Smooth muscle cell (in vitro differentiated cells): Measurements from ENCODE around the gene SPRED2. TPM values are rescaled to one million over a fixed set of nuclear protein-coding genes. Genes with fewer than 3 reads are reported as not detected.
A peak's percentile ranks its signal among the peaks of the same experiment; 100 is the strongest.

Source experiments
- DNase-seq: peaks from one replicate; lab custom pipeline; 2025; ENCODE audit not compliant: unreplicated experiment; lab: John Stamatoyannopoulos, UW
- H2AFZ ChIP-seq: fragments of 200-600 bp; sonication (generic); 2 replicates; pipeline ENCODE4 v1.6.0; 2016; ENCODE audit warnings: antibody characterized with exemption, low read depth, mild to moderate bottlenecking
- H3F3A ChIP-seq: fragments of 200-600 bp; sonication (generic); 2 replicates; pipeline ENCODE4 v1.6.0; 2017; ENCODE audit warnings: antibody characterized with exemption, low read depth
- H3K27ac ChIP-seq: fragments of 200-600 bp; sonication (generic); 2 replicates; pipeline ENCODE4 v1.5.1; 2016; ENCODE audit warnings: low read depth, mild to moderate bottlenecking
- H3K27me3 ChIP-seq: fragments of 200-600 bp; sonication (generic); 2 replicates; pipeline ENCODE4 v1.6.1; 2016; ENCODE audit warnings: low read depth, mild to moderate bottlenecking
- H3K36me3 ChIP-seq: fragments of 200-600 bp; sonication (generic); 2 replicates; pipeline ENCODE4 v1.5.1; 2016; ENCODE audit warnings: low read depth
- H3K4me1 ChIP-seq: fragments of 200-600 bp; sonication (generic); 2 replicates; pipeline ENCODE4 v1.5.1; 2016; ENCODE audit warnings: low read depth
- H3K4me2 ChIP-seq: fragments of 200-600 bp; sonication (generic); 2 replicates; pipeline ENCODE4 v1.6.0; 2016; ENCODE audit warnings: mild to moderate bottlenecking
- H3K4me3 ChIP-seq: fragments of 200-600 bp; sonication (generic); 2 replicates; pipeline ENCODE4 v1.5.1; 2016; ENCODE audit warnings: mild to moderate bottlenecking
- H3K79me2 ChIP-seq: fragments of 200-600 bp; sonication (generic); 2 replicates; pipeline ENCODE4 v1.6.0; 2016; ENCODE audit warnings: low read depth, mild to moderate bottlenecking
- H3K9ac ChIP-seq: fragments of 200-600 bp; sonication (generic); 2 replicates; pipeline ENCODE4 v1.6.0; 2016; ENCODE audit warnings: low read depth
- H3K9me3 ChIP-seq: fragments of 200-600 bp; sonication (generic); replicated peaks from 2 replicates; pipeline ENCODE4 v1.5.1; 2016; ENCODE audit warnings: low read depth
- H4K20me1 ChIP-seq: fragments of 200-600 bp; sonication (generic); 2 replicates; pipeline ENCODE4 v1.6.0; 2016; ENCODE audit warnings: low read depth
- CTCF ChIP-seq: fragments of 200-600 bp; sonication (generic); IDR thresholded peaks from 2 replicates; pipeline ENCODE4 v1.5.1; 2017; ENCODE audit warnings: borderline replicate concordance, mild to moderate bottlenecking, antibody characterized with exemption; ENCODE audit not compliant: insufficient read depth, poor library complexity, severe bottlenecking
- WGBS: methylation state at CpG from one replicate; pipeline ENCODE4 v1.1.7; 2016; ENCODE audit warnings: low lambda C conversion rate; 5-methylcytosine and 5-hydroxymethylcytosine counted together
- polyA plus RNA-seq: library from polyadenylated mRNA; unstranded; fragments of >200 nt; fragmentation: Nextera tagmentation; extraction: Ambion mirVana; gene quantifications from 2 replicates; pipeline ENCODE4 v1.2.1, GENCODE V29; 2016
- total RNA-seq: library from RNA; depleted of rRNA; stranded (reverse); fragments of >200 nt; gene quantifications from 2 replicates; pipeline ENCODE4 v1.2.3, GENCODE V29; 2014

The SPRED2 gene
- total and polyA plus RNA-seq, 2 experiments from 2014 or later, result 18.3 to 23.7 TPM

GRCh38 chr2:65402780-65403528 lies 29.4 kb downstream of the SPRED2 start:
- H3K27ac ChIP-seq, result no peak overlapping the region
- no peak overlapping the region for H3K4me2 ChIP-seq
- H2AFZ ChIP-seq, result no peak overlapping the region
- H3K36me3 ChIP-seq, result no peaks in the 10 kb centered on the region
- peaks cover 5% of the 10 kb centered on the region for H3F3A ChIP-seq
- no peak overlapping the region for H3K4me3 ChIP-seq
- peaks cover 100% of the 10 kb centered on the region for H3K79me2 ChIP-seq
- no peak for DNase-seq
- peaks cover 99% of the 10 kb centered on the region for H4K20me1 ChIP-seq
- H3K27me3 ChIP-seq, result no peaks in the 10 kb centered on the region
- no peak for TF ChIP-seq CTCF
- peaks cover 6% of the 10 kb centered on the region for H3K4me1 ChIP-seq
- 80% methylated on average over 8 of the region's 8 CpGs for WGBS
- no peak overlapping the region for H3K9ac ChIP-seq
- H3K9me3 ChIP-seq, result no peaks in the 10 kb centered on the region

GRCh38 chr2:65402323-65402722 lies 30.1 kb downstream of the SPRED2 start:
- 91% methylated on average over 2 of the region's 2 CpGs for WGBS
- Histone ChIP-seq H3F3A (peaks cover 9% of the 10 kb centered on the region), H3K4me3 (no peak overlapping the region), H3K36me3 (no peaks in the 10 kb centered on the region), H3K79me2 (peaks cover 100% of the 10 kb centered on the region), H4K20me1 (peaks cover 99% of the 10 kb centered on the region), H3K9me3 (no peaks in the 10 kb centered on the region), H3K4me2 (no peak overlapping the region), H3K4me1 (peaks cover 9% of the 10 kb centered on the region), H2AFZ (no peak overlapping the region), H3K27ac (no peak overlapping the region), H3K27me3 (no peaks in the 10 kb centered on the region), H3K9ac (no peak overlapping the region)
- DNase-seq, result no peak
- no peak for TF ChIP-seq CTCF

GRCh38 chr2:65397122-65397521 lies 35.3 kb downstream of the SPRED2 start:
- WGBS, result 19% methylated on average over 2 of the region's 2 CpGs
- H3K9me3 ChIP-seq, result no peaks in the 10 kb centered on the region
- no peaks in the 10 kb centered on the region for H3K27me3 ChIP-seq
- no peaks in the 10 kb centered on the region for H3K36me3 ChIP-seq
- H4K20me1 ChIP-seq, result peaks cover 99% of the 10 kb centered on the region
- H2AFZ ChIP-seq, result no peak overlapping the region
- H3K4me1 ChIP-seq, result peaks cover 8% of the 10 kb centered on the region
- no peak overlapping the region for H3K9ac ChIP-seq
- no peak for DNase-seq
- H3K4me2 ChIP-seq, result peak overlapping the region; percentile 24
- peaks cover 94% of the 10 kb centered on the region for H3K79me2 ChIP-seq
- H3K4me3 ChIP-seq, result no peak overlapping the region
- TF ChIP-seq CTCF, result no peak
- peak overlapping the region; percentile 75 for H3K27ac ChIP-seq
- H3F3A ChIP-seq, result peaks cover 9% of the 10 kb centered on the region
